GM12891 (cell line): ENCODE results near the gene TRPV4.

Source experiments
- DNase-seq: peaks from one replicate; pipeline ENCODE4 v3.0.0; 2011; ENCODE audit warnings: low spot score; ENCODE audit not compliant: insufficient read length
- FAIRE-seq: peaks from 2 replicates; lab custom pipeline; 2011; peaks lifted over from hg19 to GRCh38; lab: Jason Lieb, UNC
- PAX5 ChIP-seq: IDR thresholded peaks from 2 replicates; pipeline ENCODE4 v1.6.1; 2011; ENCODE audit warnings: low read length, moderate library complexity, mild to moderate bottlenecking; ENCODE audit not compliant: insufficient read depth, severe bottlenecking
- POLR2A ChIP-seq: IDR thresholded peaks from 2 replicates; pipeline ENCODE4 v1.6.1; 2011; ENCODE audit warnings: low read depth, low read length, control low read depth
- POLR2AphosphoS5 ChIP-seq: IDR thresholded peaks from 2 replicates; pipeline ENCODE4 v1.6.1; 2011; ENCODE audit warnings: low read depth, low read length, control low read depth
- POU2F2 ChIP-seq: IDR thresholded peaks from 2 replicates; pipeline ENCODE4 v1.6.1; 2011; ENCODE audit warnings: low read depth, mild to moderate bottlenecking, control low read depth, low read length, moderate library complexity
- SPI1 ChIP-seq: IDR thresholded peaks from 2 replicates; pipeline ENCODE4 v1.6.1; 2011; ENCODE audit warnings: low read depth, low read length, control low read depth
- TAF1 ChIP-seq: IDR thresholded peaks from 2 replicates; pipeline ENCODE4 v1.6.1; 2011; ENCODE audit warnings: low read depth, low read length, control low read depth

TRPV4 gene

DNA sequence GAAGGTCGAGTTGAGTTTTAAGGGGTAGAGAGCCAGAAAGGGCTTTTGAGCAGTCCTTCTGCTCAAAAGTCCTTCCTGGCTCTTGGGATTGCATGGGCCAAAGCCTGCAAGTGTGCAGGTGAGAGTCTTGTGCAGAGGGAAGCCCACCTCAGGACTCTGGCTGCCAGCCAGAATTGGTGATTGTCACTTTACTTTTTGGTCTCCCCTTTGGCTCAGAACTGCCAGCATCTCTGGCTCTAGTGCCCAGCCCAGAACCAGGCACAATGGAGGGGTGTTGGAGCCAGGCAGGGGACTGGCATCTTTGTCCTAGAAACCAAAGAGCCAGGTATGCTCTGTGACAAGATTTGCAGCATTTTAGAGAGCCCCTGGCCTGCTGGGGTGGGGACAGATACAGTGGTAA lies 96.1 kb downstream of the TRPV4 start:
- FAIRE-seq (no peak), DNase-seq (no peak)
- TF ChIP-seq TAF1 (no peak), PAX5 (no peak), POLR2A (no peak), POU2F2 (no peak), SPI1 (no peak), POLR2AphosphoS5 (no peak)

DNA sequence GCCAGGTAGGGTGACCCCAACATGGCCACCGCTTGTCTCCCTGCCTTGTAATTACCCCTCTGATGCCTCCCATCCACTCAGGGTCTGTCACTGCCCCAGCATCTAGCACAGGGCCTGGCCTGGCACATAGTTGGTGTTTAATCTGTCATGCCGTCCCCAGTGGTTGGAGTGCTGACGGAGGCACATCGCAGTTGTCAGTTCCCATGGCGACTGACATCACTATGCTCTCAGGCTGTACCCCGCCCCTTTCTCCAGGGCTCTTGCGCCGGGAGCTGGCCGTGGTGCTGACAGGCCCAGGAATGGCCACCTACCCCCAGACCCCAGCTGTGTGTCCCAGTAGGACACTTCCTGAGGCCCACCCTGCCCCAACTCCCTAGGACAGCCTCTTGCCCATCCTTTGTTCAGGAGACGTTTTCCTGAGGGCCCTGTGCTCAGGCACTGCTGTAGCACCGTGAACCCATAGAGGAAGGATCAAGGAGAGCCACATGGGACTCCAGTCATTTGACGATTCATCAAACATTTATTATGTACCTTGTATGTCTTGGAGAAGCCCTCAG lies 96.6 kb downstream of the TRPV4 start:
- DNase-seq (no peak), FAIRE-seq (no peak)
- TF ChIP-seq POU2F2 (no peak), TAF1 (no peak), SPI1 (no peak), POLR2AphosphoS5 (no peak), POLR2A (no peak), PAX5 (no peak)

DNA sequence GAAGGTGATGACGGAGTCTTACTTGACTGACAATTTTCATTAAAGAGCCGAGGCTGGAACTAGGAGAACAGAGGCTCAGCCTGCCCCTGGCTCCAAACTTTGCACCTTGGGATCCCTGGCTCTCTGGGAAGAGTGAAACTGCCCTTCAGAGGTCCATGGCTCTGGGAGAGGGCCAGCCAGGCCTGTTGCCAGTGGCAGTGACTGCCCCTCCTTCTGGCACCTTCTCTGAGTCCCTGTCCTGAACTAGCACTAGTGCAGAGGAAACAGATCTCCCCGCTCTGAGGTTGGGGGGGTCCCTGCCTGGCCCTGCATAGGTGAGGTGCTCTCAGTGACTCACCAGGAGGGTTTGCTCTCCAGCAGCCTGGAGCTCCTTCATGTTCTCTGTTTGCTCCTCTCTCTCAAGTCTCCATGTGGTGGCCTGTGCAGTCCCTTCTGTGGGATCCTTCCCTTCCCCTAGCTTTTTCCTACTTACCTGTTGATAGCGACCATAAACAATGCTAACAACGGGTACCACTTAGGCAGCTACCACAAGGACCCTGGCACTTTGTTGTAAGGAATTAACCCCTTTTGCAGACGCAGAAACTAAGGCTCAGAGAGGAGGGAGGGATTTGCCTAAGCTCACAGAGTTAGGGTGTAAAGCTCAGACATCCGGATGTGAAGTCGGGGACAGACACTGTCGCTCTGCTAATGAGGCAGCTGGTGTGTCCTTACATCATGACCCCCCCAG lies 97.2 kb downstream of the TRPV4 start:
- TF ChIP-seq POLR2A (no peak), POU2F2 (no peak), TAF1 (no peak), SPI1 (no peak), PAX5 (no peak), POLR2AphosphoS5 (no peak)
- FAIRE-seq = no peak
- DNase-seq = no peak

- no peak for FAIRE-seq
- TF ChIP-seq PAX5 = no peak
- no peak for TF ChIP-seq POU2F2
- TF ChIP-seq POLR2AphosphoS5 = no peak
- TF ChIP-seq POLR2A = no peak
- TF ChIP-seq TAF1 = no peak
- TF ChIP-seq SPI1 = no peak
- no peak for DNase-seq
Observed at GRCh38 chr12:109735051-109735521, 98.1 kb downstream of the TRPV4 start.

GRCh38 chr12:109734219-109735000 lies 98.8 kb downstream of the TRPV4 start:
- DNase-seq (no peak), FAIRE-seq (no peak)
- TF ChIP-seq TAF1 = no peak
- TF ChIP-seq POLR2A = no peak
- no peak for TF ChIP-seq SPI1
- TF ChIP-seq PAX5 = no peak
- TF ChIP-seq POU2F2 = no peak
- TF ChIP-seq POLR2AphosphoS5 = no peak
